ENCODE data around the gene RNF157.
A peak's percentile ranks its signal among the peaks of the same experiment; 100 is the strongest.

The RNF157 gene

GRCh38 chr17:76240461-76241203, at the start of gene RNF157:
TSS of gene RNF157 (minus strand) at chr17:76240493. CDS start at chr17:76240240, 253 bp downstream.
- TF ChIP-seq GATA1 (IDR thresholded peaks at IDR 0.05; ENCODE audit: low read depth, low read length) (no peak), POLR2A (IDR thresholded peaks at IDR 0.05; ENCODE audit: low read length) (no peak)
- peak; percentile 41 to 63 for DNase-seq

GRCh38 chr17:76281573-76282371, 41.5 kb upstream of the RNF157 start:
- no peak for DNase-seq
- TF ChIP-seq POLR2A (IDR thresholded peaks at IDR 0.05; ENCODE audit: low read length) (no peak), GATA1 (IDR thresholded peaks at IDR 0.05; ENCODE audit: low read depth, low read length) (no peak)

DNA sequence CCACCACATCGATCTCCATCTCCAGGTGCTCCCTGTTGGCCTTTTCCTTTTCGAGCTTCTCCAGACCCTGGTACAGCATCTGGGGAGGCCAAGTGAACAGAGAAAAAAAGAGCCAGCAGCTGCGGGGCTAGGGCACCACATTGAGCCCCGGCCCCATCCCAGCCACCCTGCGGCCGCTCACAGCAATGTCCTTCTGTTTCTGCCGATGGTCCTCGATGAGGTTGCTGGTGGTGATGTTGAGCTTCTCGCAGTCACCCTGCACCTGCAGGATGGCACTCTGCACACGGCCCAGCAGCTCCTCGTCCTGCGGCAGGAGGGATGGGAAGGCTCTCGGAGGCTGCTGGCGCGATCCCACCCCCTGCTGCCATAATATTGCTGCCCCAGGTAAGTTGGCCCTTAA, 40.4 kb upstream of the RNF157 start:
- no peak for DNase-seq
- TF ChIP-seq GATA1 (IDR thresholded peaks at IDR 0.05; ENCODE audit: low read depth, low read length) = no peak
- no peak for TF ChIP-seq POLR2A (IDR thresholded peaks at IDR 0.05; ENCODE audit: low read length)

GRCh38 chr17:76279742-76280287, 39.5 kb upstream of the RNF157 start:
- TF ChIP-seq GATA1 (IDR thresholded peaks at IDR 0.05; ENCODE audit: low read depth, low read length) = no peak
- no peak for TF ChIP-seq POLR2A (IDR thresholded peaks at IDR 0.05; ENCODE audit: low read length)
- DNase-seq = no peak

GRCh38 chr17:76278952-76279741, 38.9 kb upstream of the RNF157 start:
- DNase-seq = peak; percentile 71 to 88
- TF ChIP-seq GATA1 (IDR thresholded peaks at IDR 0.05; ENCODE audit: low read depth, low read length) (no peak), POLR2A (IDR thresholded peaks at IDR 0.05; ENCODE audit: low read length) (no peak)

DNA sequence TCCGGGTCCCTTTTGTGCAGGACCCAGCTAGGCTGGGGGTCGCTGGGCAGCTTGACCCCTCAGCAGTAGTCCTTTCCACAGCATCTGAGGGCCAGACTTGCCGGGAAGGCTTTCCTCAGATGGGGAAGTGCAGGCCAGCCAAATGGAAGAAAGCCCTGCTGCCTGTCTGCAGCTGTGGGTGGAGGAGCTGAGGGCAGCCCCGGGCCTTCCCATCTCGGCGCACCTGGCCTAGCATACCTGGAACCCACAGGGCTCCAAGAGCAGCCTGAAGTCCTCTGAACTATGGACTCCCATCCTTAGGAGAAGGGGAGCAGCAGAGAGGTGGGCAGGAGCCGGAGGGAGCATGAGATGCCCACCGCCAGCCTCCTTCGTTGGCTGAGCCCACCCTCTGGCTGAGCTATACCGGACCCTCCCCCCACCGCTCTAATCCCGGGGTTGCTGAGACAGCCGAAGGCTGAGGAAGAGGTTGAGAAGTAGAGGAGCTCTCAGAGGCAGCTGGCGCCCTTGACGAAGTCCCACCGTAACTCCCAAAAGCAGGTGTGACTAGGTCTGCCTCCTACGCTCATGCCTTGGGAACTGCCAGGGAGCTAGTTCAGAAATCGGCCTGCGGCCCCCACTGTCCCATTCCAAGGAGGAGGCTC, 38.1 kb upstream of the RNF157 start:
- no peak for DNase-seq
- TF ChIP-seq GATA1 (IDR thresholded peaks at IDR 0.05; ENCODE audit: low read depth, low read length) = no peak
- no peak for TF ChIP-seq POLR2A (IDR thresholded peaks at IDR 0.05; ENCODE audit: low read length)

- TF ChIP-seq POLR2A (IDR thresholded peaks at IDR 0.05; ENCODE audit: low read length) = no peak
- TF ChIP-seq GATA1 (IDR thresholded peaks at IDR 0.05; ENCODE audit: low read depth, low read length) = no peak
- DNase-seq = no peak
Observed at GRCh38 chr17:76277300-76278267, 37.3 kb upstream of the RNF157 start.

GRCh38 chr17:76276461-76277299, 36.4 kb upstream of the RNF157 start:
- no peak for DNase-seq
- TF ChIP-seq POLR2A (IDR thresholded peaks at IDR 0.05; ENCODE audit: low read length) (no peak), GATA1 (IDR thresholded peaks at IDR 0.05; ENCODE audit: low read depth, low read length) (no peak)

DNA sequence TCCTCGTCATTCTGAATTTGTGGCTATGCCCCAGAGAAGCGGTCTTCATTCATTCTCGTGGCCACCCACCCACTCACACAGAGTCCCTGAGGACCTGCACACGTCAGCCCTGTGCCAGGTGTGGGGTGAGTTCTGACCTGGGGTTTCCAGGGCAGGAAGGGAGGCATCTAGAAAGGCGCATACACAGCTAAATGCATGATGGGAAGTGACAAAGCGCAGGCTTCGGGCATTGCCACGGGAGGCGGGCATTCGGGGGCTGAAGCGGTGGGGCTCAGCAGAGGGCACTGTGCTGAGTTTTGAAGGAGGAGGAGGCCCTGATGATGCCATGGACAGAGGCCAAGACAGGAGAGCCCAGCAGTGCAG, 35.8 kb upstream of the RNF157 start:
- DNase-seq = no peak
- no peak for TF ChIP-seq POLR2A (IDR thresholded peaks at IDR 0.05; ENCODE audit: low read length)
- no peak for TF ChIP-seq GATA1 (IDR thresholded peaks at IDR 0.05; ENCODE audit: low read depth, low read length)

- DNase-seq = no peak
- TF ChIP-seq POLR2A (IDR thresholded peaks at IDR 0.05; ENCODE audit: low read length) = no peak
- no peak for TF ChIP-seq GATA1 (IDR thresholded peaks at IDR 0.05; ENCODE audit: low read depth, low read length)
Observed at GRCh38 chr17:76275382-76276068, 35.2 kb upstream of the RNF157 start.
